T-helper 2 cell treated with Interferon-gamma antibody and Interleukin-4, amounts not matched to agents 5 μg/mL and 100 μg/mL, for 36 hours (primary cell): ENCODE data around the gene PTPRN.
"Not testable (repeated sequence)": the region's sequence is repeated elsewhere in the genome, so short reads cannot be mapped to it uniquely, and the experiment has no call there.

Experiments
- DNase-seq: peaks from one replicate; pipeline ENCODE4 v3.0.0; 2021; ENCODE audit warnings: low spot score
- H3K27ac Mint-ChIP-seq: one replicate; pipeline ENCODE4 v1.8.0; 2021; ENCODE audit warnings: mild to moderate bottlenecking, mixed read lengths
- H3K27me3 Mint-ChIP-seq: one replicate; pipeline ENCODE4 v1.8.0; 2021; ENCODE audit warnings: low read depth, mixed read lengths
- H3K36me3 Mint-ChIP-seq: one replicate; pipeline ENCODE4 v1.8.0; 2021; ENCODE audit warnings: low read depth, mixed read lengths
- H3K4me1 Mint-ChIP-seq: one replicate; pipeline ENCODE4 v1.8.0; 2021; ENCODE audit warnings: low read depth, mixed read lengths
- H3K4me3 Mint-ChIP-seq: one replicate; pipeline ENCODE4 v1.8.0; 2022; ENCODE audit warnings: mild to moderate bottlenecking, moderate library complexity, mixed read lengths
- H3K9me3 Mint-ChIP-seq: one replicate; pipeline ENCODE4 v1.8.0; 2021; ENCODE audit warnings: mixed read lengths

PTPRN gene

DNA sequence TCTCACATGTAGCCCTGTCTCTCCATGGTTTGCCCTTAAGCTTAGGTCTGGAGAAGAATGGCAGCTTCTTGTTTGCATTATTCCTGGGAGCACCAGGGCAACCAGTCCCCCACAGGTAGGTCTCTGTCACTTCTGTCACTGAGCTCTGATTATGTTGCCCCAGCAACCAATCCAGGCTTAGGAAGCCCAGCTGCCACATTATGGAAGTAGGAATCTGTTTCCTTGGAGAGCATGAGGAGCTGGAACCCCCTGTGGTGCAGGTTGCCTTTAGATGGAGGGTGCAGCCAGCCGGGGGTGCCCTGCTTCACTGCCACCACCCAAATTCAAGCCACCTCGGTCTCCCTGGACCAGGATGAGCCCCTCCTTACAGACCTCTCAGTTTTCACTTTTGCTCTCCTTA, 18.5 kb upstream of the PTPRN start:
- Mint-ChIP-seq H3K36me3 (no peaks in the 10 kb centered on the region), H3K4me1 (no peaks in the 10 kb centered on the region), H3K4me3 (no peak overlapping the region), H3K27ac (no peak overlapping the region), H3K27me3 (peaks cover 32% of the 10 kb centered on the region), H3K9me3 (no peaks in the 10 kb centered on the region)
- no peak for DNase-seq

DNA sequence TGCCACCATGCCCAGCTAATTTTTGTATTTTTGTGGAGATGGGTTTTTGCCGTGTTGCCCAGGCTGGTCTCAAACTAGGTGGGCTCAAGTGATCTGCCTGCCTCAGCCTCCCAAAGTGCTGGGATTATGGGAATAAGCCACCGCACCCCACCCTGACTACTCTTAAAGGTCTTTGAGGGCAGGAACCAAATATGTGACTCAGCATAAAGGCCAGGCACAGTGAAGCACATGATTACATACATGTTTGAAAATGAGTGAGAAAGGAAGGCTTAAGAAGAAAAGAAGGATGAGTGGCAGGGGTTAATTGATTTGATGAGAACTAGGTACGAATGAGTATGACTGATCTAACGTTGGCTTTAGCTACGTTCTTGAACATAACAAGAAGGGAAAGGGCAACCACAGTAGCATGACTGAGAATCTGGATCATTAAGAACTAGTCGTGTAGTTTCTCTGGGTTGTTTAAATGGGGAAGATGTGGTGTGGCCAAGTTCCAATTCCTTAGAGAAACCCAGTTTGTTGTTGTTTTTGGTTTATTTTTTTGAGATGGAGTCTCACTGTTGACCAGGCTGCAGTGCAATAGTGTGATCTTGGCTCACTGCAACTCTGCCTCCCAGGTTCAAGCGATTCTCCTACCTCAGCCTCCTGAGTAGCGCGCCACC, 16.6 kb upstream of the PTPRN start:
- H3K4me3 Mint-ChIP-seq, result no peak overlapping the region
- no peaks in the 10 kb centered on the region for H3K36me3 Mint-ChIP-seq
- DNase-seq, result no peak
- no peaks in the 10 kb centered on the region for H3K9me3 Mint-ChIP-seq
- no peak overlapping the region for H3K27ac Mint-ChIP-seq
- H3K27me3 Mint-ChIP-seq, result peaks cover 20% of the 10 kb centered on the region
- no peaks in the 10 kb centered on the region for H3K4me1 Mint-ChIP-seq

DNA sequence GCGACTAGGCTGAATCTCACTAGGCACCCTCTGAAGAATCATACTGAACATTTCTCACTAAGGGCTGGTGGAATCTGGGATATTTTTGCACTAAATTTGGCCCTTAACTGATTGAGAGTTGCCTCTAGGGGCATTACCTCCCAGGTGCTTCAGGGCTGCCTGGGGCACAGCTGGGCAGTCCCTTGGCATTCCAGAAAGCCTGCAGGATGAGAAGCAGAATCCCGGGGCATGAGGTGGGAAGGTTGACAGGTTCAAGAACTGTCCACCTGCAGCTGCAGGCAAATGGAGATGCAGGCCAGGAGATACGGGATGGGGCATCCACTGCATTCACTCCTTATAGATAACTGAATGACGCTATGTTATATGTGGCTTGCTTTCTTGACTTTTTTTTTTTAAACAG, 15.9 kb upstream of the PTPRN start:
- no peak overlapping the region for H3K27ac Mint-ChIP-seq
- no peaks in the 10 kb centered on the region for H3K36me3 Mint-ChIP-seq
- no peak for DNase-seq
- no peaks in the 10 kb centered on the region for H3K4me1 Mint-ChIP-seq
- H3K4me3 Mint-ChIP-seq, result no peak overlapping the region
- H3K9me3 Mint-ChIP-seq, result no peaks in the 10 kb centered on the region
- H3K27me3 Mint-ChIP-seq, result peaks cover 19% of the 10 kb centered on the region

DNA sequence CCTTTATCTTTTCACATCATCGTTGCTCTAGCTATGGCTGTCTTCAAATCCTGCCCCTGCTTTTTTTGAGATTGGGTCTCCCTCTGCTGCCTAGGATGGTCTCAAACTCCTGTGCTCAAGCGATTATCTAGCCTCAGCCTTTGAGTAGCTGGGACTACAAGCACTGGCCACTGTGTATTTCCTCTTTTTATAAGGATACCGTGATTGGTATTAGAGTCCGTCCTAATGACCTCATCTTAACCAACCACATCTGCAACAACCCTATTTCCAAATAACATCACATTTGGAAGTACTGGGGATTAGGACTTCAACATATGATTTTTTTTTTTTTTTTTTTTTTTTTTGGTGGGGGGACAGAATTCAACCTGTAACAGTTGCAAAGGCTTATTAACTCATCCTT, 14.2 kb upstream of the PTPRN start:
- no peak overlapping the region for H3K4me3 Mint-ChIP-seq
- no peaks in the 10 kb centered on the region for H3K4me1 Mint-ChIP-seq
- H3K27ac Mint-ChIP-seq, result no peak overlapping the region
- H3K36me3 Mint-ChIP-seq, result no peaks in the 10 kb centered on the region
- H3K9me3 Mint-ChIP-seq, result no peaks in the 10 kb centered on the region
- peaks cover 14% of the 10 kb centered on the region for H3K27me3 Mint-ChIP-seq
- no peak for DNase-seq

DNA sequence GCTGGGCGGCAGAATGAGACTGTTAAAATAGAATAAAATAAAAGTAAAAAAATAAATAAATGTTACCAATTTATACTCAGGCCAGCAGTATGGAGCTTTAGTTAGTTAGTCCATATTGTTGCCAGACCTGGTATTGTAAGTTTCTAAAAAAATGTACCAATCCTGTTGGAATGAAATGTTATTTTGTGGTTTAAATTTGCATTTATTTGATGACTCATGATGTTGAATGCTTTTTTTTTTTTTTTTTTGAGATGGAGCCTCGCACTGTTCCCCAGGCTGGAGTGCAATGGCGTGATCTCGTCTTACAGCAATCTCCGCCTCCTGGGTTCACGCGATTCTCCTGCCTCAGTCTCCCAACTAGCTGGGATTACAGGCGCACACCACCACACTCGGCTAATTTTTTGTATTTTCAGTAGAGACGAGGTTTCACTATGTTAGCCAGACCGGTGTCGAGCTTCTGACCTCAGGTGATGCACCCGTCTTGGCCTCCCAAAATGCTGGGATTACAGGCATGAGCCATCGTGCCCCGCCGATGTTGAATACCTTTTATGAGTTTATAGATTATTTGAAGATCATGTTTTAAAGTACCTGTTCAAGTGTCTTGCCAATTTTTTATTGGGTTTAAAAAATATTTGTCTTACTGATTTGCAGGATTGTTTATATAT, 5.7 kb upstream of the PTPRN start:
- no peaks in the 10 kb centered on the region for H3K4me1 Mint-ChIP-seq
- no peak for DNase-seq
- H3K36me3 Mint-ChIP-seq, result no peaks in the 10 kb centered on the region
- no peaks in the 10 kb centered on the region for H3K9me3 Mint-ChIP-seq
- no peak overlapping the region for H3K27ac Mint-ChIP-seq
- H3K4me3 Mint-ChIP-seq, result no peak overlapping the region
- peaks cover 11% of the 10 kb centered on the region for H3K27me3 Mint-ChIP-seq

DNA sequence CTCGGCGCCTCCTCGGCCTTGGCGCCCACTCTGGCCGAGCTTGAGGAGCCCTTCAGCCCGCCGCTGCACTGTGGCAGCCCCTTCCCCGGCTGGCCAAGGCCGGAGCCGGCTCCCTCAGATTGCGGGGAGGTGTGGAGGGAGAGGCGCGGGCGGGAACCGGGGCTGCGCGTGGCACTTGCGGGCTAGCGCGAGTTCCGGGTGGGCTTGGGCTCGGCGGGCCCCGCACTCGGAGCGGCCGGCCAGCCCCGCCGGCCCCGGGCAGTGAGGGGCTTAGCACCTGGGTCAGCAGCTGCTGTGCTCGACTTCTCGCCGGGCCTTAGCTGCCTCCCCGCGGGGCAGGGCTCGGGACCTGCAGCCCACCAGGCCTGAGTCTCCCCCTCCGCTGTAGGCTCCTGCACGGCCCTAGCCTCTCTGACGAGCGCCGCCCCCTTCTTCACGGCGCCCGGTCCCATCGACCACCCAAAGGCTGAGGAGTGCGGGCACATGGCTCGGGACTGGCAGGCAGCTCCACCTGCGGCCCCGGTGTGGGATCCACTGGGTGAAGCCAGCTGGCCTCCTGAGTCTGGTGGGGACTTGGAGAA, 3.6 kb upstream of the PTPRN start:
- not testable (repeated sequence) for H3K4me1 Mint-ChIP-seq, H3K4me3 Mint-ChIP-seq, H3K36me3 Mint-ChIP-seq

DNA sequence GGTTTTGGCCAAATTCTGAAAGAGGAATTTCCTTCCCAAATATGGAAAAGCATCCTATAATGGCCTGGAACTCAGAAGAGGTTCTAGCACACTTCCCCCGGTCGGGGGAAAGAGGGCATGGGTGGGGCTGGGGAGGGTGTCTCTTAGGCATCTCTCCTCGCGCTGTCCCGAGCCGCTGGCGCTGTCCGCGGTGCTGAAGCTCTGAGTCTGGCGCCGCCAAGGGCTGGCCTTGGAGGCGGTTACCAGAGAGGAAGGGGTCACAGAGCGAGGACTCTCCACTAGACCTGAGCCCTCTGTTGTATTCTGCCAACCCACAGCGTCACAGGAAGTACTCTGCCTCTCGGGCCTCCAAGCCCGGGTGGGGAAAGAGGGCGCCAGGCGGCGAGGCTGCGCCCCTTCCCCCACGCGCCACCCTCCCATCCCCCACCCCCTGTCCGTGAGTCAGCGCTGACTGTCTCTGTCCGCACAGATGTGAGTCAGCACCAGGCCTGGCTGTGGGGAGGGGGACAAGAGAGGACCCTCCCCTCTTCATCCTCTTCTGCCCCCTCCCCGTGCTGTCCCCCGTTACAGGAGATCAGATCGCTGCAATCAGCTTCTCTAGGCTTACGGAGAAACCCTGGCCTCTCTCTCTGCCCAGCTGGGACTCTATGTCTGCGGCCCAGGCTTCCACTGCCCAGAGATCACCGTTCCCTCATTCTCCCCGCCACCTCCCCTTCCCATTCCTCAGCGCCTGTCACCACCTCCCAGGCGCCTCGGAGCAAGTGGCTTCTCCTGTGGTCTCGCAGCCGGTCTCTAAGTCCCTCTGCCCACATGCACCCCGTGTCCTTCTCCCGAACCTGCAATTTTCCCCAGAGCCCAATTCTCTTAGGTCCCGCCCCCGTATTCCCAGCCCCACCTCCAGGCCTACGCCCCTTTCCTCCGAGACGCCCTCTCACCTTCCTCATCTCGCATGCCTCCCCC, 779 bp downstream of the PTPRN start:
- Mint-ChIP-seq H3K36me3 (no peaks in the 10 kb centered on the region), H3K27me3 (peaks cover 48% of the 10 kb centered on the region), H3K9me3 (no peaks in the 10 kb centered on the region), H3K27ac (no peak overlapping the region), H3K4me1 (no peaks in the 10 kb centered on the region), H3K4me3 (no peak overlapping the region)
- DNase-seq, result peak; percentile 59

More for the DNA sequence above, 3.6 kb upstream of the PTPRN start:
- DNase-seq, H3K27ac Mint-ChIP-seq, H3K9me3 Mint-ChIP-seq: not testable (repeated sequence)
- H3K27me3 Mint-ChIP-seq, result peaks cover 26% of the 10 kb centered on the region

DNA sequence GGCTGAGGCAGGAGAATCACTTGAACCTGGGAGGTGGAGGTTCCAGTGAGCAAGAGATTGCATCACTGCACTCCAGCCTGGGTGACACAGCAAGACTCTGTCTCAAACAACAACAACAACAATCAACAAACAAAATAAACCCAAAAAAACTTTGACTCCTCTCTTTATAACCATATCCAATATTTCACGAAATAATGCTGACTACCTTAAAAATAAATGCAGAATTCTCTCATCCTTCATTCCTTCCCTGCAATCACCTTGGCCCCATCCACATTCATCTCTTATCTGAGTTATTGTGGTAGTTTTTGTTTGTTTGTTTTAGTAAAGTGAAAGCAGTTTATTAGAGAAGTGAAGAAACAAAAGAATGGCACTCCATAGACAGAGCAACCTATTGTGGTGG, 3.2 kb downstream of the PTPRN start:
- no peaks in the 10 kb centered on the region for H3K4me1 Mint-ChIP-seq
- H3K4me3 Mint-ChIP-seq, result no peak overlapping the region
- H3K27me3 Mint-ChIP-seq, result peaks cover 54% of the 10 kb centered on the region
- DNase-seq, result no peak
- H3K9me3 Mint-ChIP-seq, result no peaks in the 10 kb centered on the region
- no peak overlapping the region for H3K27ac Mint-ChIP-seq
- no peaks in the 10 kb centered on the region for H3K36me3 Mint-ChIP-seq

DNA sequence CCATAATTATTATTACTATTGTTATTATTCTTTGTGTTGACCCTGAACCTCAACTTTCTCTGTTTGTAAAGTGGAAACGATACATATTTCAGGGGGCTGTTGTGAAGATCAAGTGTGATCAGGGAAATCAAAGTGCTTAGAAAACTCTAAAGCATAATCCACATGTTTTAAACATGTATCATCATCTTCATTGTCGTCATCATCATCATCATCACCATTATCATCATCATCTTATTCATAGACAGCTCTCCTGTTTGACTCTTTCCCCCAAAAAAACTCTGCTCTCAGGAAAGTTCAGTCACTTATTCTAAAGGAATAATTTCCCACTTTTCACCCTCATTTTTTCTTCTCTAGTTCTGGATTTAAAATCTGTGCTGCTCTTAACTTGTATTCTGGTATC, 5.0 kb downstream of the PTPRN start:
- Mint-ChIP-seq H3K4me1 (no peaks in the 10 kb centered on the region), H3K9me3 (no peaks in the 10 kb centered on the region), H3K4me3 (no peak overlapping the region), H3K36me3 (no peaks in the 10 kb centered on the region), H3K27ac (no peak overlapping the region), H3K27me3 (peaks cover 49% of the 10 kb centered on the region)
- DNase-seq, result no peak

DNA sequence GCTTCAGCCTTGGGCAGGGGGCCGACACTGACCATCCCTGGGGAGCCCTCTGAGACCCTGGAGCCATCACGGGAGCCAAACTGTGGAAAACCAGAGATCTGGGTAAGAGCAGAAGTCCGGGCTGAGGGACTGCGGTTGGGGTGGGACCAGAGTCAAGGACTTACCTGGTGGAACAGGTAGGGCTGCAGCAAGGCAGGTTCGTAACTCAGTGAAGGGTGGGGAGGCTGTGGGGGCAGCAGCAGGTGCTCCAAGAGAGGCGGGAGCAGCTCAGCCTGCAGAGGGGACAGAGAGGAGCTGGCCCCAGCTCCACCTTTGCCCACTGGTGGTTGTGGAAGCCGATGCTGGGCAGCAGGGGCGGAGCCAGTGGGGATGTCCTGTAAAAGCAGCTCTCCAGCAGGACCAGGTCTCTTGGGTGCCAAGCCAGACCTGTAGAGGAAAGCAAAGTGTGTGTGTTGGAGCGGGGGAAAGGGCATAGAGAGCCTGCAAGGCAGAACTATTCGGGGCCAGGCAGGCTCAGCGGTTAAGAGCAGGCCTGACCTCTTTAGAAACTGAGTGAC, 6.7 kb downstream of the PTPRN start:
- no peak overlapping the region for H3K4me3 Mint-ChIP-seq
- H3K27me3 Mint-ChIP-seq, result peaks cover 42% of the 10 kb centered on the region
- no peak for DNase-seq
- peaks cover 4% of the 10 kb centered on the region for H3K4me1 Mint-ChIP-seq
- H3K27ac Mint-ChIP-seq, result no peak overlapping the region
- H3K9me3 Mint-ChIP-seq, result no peaks in the 10 kb centered on the region
- no peaks in the 10 kb centered on the region for H3K36me3 Mint-ChIP-seq

DNA sequence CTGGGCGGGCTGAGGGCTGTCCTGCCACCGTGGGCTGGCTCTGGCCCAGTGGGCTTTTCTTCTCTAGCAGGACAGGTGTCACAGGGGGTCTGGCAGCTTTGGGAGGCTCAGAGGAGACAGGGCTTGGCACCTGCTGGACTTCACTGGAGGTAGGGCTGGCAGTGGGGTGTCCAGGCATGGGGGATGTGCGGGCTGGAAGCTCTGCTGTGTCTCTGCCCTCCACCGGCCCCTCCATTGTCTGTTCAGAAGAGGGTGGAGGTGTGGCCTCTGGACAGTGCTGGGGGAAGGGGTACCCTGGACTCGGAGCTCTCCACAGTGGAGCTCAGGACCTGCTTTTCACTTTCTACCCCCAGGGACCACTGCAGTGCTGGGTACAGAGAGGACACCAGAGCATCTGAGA, 9.2 kb downstream of the PTPRN start:
- H3K27me3 Mint-ChIP-seq, result peaks cover 38% of the 10 kb centered on the region
- H3K4me3 Mint-ChIP-seq, result no peak overlapping the region
- H3K4me1 Mint-ChIP-seq, result peaks cover 8% of the 10 kb centered on the region
- no peak for DNase-seq
- H3K27ac Mint-ChIP-seq, result no peak overlapping the region
- H3K9me3 Mint-ChIP-seq, result no peaks in the 10 kb centered on the region
- no peaks in the 10 kb centered on the region for H3K36me3 Mint-ChIP-seq

DNA sequence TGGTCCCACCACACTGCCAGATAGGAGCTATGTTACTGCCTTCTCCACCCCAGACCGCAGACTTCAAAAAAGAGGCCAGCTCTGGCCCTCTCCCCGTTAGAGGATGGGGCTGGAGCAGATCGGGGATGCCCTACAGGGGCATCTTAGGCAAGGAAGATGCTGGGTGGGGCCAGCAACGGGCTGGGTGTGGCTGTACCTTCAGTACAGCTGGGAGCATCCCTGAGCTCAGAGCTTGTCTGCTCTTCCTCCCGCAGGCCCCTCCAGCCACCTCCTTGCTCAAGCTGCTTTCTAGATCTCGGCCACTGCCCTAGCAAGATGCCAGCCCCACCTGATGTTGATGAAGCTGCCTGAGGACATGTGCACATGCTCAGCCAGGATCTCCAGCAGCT, 9.8 kb downstream of the PTPRN start:
- no peaks in the 10 kb centered on the region for H3K9me3 Mint-ChIP-seq
- no peak for DNase-seq
- H3K27me3 Mint-ChIP-seq, result peaks cover 32% of the 10 kb centered on the region
- no peak overlapping the region for H3K4me3 Mint-ChIP-seq
- H3K36me3 Mint-ChIP-seq, result no peaks in the 10 kb centered on the region
- peaks cover 9% of the 10 kb centered on the region for H3K4me1 Mint-ChIP-seq
- H3K27ac Mint-ChIP-seq, result no peak overlapping the region

DNA sequence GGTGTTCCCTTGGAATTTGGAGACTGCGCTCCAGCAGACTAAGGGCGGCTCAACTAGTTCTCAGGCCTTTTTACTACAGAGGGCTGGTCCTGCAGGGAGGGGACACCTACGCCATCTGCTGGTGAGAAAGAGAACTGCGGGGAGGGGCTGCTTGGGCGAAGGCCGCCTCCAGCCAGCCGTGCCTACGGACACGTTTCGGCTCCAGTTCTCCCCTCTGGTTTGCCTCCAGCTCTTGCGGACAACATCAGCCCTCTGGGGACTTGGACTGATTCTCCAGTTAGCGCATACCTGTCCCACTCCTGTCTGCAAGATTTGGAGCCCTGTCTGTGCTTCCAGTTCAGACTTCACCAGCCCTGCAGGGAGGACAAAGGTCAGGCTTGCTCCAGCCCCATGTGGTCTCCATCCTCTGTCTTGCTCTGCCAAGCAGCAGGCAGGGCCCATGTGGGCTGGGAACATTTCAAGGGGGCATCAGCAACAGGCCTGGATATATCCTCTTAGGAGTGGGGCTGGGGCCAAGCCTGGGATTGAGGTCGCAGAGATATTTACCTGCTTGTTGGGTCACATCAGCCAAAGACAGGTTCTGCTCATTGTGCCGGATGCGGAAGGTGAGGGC, 10.3 kb downstream of the PTPRN start:
- H3K27me3 Mint-ChIP-seq, result peaks cover 29% of the 10 kb centered on the region
- H3K9me3 Mint-ChIP-seq, result no peaks in the 10 kb centered on the region
- peaks cover 13% of the 10 kb centered on the region for H3K4me1 Mint-ChIP-seq
- no peak overlapping the region for H3K4me3 Mint-ChIP-seq
- DNase-seq, result peak; percentile 77
- no peak overlapping the region for H3K27ac Mint-ChIP-seq
- H3K36me3 Mint-ChIP-seq, result no peaks in the 10 kb centered on the region
